Stimulated activated CD8-positive, alpha-beta memory T cell treated with anti-CD3 and anti-CD28 coated beads, Interleukin-7, amount 100 ng/mL, for 24 hours (primary cell): ENCODE measurements around the gene XPR1.

ENCODE experiments used
- DNase-seq: peaks from one replicate; pipeline ENCODE4 v3.0.0-alpha.2; 2020; ENCODE audit warnings: low read depth

XPR1 gene

DNA sequence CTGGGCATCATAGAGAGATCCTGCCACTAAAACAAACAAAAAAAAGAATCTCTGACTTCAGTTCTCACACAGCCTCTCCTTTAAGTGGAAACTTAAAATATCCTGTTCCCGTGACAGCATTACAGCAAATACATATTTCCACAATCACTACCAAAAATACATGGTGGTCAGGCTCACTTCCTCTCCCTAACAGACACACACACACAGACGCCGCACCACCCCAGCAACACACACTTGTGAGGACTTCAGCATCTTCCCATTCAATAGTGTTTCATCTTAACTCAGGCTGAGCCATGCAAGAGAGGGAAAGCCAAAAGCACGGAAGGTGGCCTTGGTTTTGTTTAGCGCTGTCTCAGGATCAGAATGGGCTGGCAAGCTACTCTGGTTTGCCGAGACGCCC, 302.7 kb downstream of the XPR1 start:
- no peak for DNase-seq

DNA sequence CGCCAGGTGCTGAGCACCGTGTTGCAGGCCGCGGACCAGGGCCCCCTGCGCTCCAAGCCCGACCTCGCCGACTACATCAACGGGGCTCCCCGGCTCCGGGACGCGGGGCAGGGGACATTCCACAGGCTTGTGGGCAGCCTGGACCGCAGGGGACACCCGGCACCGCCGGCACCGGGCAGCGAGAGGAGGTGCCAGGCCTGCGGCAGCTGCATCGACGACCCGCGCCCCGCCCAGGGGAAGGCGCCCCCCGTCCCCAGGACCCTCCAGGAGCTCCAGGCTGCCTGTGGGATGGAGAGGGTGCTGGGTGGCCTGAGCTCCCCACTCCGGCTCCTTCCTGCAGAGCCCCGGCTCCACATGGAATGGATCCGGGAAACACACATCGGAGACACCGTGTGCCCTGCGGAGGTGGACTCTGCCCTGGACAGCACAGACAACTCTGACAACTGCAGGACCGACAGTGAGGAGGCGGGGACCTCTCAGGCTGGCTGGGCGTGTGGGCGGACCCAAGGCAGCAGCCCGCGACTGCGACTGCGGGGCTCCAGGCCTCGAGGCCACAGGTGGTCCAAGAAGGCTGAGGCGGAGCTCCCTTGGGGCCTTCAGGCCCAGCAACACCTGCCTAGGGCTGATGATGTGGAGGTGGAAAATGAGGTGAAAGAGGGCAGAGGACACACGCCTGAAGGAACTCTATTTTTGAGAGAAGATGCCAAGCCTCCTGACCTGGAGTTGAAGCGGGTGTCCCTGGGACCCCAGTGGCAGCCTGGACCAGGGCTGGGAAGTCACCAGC, 303.7 kb downstream of the XPR1 start:
- DNase-seq: no peak

DNA sequence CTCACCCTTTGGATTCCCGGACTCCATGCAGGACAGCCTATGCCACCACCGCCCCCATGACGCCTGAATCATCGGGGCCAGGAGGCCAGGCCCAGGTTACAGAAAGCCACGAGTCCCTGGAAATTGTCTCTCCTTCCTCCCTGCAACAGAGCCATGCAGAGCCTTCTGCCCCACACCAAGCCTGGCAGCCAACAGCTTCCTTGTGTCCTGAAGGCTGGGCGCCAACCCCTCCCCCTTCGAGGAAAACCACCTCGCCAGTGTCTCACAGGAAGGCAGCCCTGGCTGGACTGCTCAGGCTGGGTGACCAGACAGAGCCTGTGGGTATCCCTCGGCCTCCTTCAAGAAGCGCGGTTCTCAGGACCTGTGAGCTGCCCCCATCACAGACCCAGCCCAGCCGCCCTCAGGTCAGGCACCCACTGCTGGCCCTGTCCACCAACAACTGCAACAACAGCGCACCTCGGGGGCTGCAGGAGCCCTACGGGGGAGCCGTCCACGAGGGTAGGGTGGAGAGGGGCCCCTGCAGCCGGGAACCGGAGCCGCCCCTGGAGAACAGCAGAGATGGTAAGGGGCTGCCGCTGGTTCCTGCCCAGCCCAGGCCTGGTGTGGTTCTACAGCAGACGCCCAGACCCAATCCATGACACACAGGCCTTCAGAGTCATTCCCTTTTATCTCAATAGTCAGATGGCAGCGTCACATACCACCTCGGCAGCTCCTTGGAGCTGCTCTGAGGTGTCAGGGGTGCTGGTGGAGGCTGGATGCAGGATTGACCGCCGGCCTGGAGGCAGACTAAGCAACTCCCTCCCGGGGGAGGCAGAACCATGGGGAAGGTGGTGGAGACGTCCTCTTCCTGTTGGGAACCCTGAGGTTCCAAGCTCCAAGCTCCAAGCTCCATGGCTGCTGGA, 304.5 kb downstream of the XPR1 start:
- no peak for DNase-seq

DNA sequence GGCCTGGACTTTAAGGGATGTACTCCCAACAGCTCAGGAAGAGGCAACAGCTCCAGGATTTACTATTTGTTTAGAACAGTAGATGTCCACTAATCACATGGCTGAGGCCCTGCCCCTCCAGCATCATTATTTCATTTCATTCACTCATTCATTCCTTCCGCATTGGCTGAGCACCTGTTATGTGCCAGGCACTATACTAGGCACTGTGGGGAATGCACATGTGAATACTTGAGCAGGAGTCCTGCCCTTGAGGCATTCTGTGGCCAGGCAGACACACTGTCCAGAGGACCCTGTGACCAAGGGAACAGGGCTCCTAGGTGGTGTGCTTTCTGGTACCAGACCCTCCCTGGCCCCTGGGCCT, 305.2 kb downstream of the XPR1 start:
- no peak for DNase-seq

DNA sequence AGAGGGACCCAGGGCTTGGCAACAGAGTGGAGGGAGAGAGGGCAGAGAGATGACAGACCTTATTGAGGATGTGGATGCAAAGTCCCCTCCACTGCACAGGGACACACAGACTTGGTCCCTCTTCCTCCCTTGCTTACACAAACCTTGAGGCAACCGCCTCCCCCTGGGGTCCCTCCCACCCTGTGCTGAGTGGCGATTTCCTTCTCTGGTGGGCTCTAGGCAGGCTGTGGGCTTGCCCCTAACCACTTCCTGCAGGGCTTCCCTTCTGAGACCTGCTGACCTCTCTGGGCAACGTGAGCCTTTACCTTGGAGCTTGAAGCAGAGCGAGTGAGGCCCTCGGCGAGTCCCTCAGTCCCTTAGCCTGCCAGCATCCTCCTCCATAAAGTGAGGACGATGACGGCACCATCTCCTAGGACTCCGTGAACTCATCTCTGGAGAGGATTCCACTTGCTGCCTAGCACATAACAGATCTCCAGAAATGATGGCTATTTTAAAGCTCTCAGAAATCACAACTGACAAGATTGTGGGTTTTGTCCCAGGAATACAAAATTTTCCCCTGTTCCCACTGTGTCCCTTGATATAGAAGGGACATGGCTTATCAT, 305.9 kb downstream of the XPR1 start:
- no peak for DNase-seq

DNA sequence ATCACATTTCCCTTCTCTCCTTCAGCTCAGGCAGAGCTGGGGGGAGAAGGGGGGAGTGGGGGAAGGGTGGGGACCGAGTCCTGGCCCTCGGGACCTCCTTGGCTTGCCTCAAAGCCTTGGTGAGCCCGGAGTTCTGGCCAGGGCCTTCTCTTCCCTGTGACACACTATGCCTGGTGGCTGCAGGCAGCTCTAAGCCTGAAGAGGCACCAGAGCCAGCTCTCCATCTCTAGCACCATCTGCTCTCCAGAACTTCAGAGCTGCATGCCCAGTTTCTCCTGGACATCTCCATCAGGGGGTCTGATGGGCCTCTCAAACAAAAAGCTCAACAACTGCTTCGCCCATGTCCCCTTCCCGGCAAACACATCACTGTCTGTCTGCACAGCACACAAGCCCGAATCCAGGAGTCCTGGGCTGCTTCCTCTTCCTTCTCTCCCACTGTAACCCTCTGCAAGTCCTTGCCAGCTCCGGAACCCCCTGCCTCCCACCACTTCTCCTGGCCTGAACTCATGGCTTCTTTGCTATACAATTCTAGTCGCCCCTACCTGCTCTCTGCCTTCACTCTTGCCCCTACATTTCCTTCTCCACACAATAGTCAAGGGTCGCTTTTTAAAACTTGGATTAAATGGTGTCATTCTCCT, 307.4 kb downstream of the XPR1 start:
- DNase-seq: no peak

DNA sequence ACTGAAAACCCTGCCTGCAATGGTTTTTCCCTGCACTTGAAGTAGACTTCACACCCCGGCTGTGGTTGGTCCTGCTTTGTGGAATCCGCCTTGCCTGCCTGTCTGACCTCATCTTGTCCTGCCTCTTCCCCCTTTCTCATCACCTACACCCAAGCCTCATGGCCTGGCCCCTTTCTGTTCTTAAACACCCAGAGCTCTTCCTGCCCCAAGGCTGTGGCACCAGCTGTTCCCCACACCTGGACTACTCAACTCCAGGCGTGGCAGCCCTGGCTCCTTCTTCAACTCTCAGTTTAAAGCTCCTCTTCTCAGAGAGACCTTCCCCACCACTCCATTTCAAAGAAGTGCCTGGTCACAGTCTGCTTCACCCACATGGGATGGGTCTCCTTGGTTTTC, 307.9 kb downstream of the XPR1 start:
- no peak for DNase-seq
